Activated gamma-delta T cell treated with Interleukin-2 at 50 U/mL for 16 hours (primary cell): Measurements from ENCODE around the gene MMAA.
"Not testable (repeated sequence)": the region's sequence is repeated elsewhere in the genome, so short reads cannot be mapped to it uniquely, and the experiment has no call there.

Source experiments
- DNase-seq: peaks from one replicate; pipeline ENCODE4 v3.0.0-alpha.2; 2020

The MMAA gene

DNA sequence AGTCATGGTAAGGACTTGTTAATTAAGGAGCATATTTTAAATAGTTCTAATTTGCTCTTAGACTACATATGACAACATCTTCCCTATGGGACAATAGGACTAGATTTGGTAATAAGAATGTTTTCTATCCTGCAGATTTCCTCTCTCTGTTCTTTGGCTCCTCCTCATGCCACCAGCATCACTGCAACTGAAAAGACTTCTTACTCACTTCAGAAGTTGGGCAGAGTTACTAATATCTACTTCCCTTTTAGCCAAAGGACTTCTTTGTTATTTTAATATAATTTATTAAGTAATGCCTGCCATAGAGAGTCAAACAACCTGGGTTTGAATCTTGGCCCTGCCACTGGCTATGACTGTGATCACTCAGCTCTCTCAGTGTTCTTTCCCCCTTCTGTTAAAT is 16.4 kb downstream of the MMAA start:
- DNase-seq: no peak

DNA sequence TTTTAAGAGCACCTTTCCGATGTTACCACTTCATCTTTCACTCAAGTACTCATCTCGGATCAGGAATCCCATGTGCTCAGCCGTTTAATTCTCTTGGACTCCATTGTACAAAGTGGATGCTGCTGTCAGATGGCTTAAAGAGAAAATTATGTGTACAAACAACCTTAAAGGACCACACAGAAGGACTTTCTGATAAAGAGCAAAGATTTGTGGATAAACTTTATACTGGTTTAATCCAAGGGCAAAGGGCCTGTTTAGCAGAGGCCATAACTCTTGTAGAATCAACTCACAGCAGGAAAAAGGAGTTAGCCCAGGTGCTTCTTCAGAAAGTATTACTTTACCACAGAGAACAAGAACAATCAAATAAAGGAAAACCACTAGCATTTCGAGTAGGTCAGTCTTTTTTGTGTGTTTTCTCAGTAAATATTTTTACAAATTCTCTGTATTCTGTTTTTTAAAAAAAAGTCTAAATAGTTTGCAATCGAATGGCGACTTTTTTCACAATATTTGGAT is 20.1 kb downstream of the MMAA start:
- DNase-seq: no peak

DNA sequence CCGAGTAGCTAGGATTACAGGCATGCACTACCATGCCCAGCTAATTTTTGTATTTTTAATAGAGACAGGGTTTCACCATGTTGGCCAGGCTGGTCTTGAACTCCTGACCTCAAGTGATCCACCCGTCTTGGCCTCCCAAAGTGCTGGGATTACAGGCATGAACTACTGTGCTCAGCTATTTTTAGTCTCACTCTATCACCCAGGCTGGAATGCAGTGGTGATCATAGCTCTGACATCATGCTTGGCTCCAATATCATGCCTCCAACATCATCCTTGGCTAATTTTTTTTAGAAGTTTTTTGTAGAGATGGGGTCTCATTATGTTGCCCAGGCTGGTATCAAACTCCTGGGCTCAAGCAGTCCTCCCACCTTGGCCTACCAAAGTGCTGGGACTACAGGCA is 21.1 kb downstream of the MMAA start:
- DNase-seq: not testable (repeated sequence)

DNA sequence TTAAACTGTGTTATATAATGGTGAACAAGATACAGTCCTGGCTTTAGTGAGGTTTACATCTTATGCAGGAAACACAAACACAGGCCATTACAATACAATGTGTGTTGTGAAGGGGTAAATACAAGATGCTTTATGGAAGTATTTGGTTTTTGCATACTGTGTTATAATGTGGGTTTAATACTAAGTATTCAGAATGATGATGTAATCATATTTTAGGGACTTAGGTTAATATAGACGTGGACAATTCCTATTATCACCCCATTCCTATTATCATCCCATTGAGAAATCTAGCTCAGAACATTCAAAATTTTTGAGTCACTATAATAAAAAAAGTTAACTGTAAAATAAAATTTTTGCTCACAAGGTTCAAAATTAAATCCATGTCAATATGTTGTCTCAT is 24.1 kb downstream of the MMAA start:
- DNase-seq: no peak

DNA sequence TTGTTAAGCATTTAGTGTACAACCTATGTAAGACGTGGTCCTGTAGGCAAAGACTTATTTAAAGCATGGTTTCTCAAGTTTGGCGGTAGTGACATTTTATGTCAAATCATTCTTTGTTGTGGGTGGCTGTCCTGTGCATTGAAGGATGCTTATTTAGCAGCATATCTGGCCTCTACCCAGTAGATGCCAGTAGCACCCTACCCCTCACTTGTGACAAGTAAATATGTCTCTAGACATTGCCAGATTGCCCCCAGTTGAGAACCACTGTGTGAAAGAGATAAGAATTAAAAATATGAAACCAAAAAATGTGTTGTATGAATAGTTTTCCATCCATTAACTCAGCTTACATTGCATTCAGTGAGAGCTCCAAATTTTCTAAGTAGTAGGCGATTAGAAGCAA is 25.5 kb downstream of the MMAA start:
- no peak for DNase-seq

DNA sequence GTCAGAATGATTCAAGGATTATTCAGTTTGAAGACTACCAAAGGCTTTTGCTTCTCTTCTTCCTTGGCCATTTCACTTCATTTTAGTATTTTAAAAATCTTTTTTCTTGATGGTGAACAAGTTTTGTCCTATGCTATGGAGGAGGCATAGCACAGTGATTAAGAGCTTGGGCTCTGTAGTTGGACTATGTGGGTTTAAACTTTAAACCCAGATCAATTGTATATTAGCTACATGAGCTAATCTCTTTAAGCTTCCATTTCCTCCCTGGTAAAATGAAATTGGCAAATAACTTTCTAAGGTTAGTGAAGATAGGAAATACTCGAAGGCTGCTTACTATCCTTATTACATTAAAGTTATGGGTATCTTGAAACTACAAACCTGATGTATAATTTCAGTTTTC is 37.0 kb downstream of the MMAA start:
- DNase-seq: no peak

DNA sequence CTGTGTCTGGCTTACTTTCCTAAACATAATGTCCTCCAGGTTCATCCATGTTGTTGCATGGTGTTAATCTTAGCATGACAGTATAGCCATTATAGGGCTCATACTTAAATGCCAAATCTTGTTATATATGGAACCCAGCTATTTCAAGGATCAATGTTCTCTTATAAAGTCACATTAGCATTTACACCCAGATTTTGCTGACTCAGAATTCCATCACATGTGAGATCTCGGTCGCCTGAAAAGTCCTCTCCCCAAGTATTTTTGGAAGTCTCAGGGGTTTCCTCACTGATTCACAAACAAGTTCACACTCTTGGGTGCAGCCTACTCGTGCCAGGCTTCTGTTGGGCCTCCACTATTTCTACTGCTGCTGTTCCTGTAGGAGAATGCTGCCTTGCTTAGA is 40.9 kb downstream of the MMAA start:
- no peak for DNase-seq

DNA sequence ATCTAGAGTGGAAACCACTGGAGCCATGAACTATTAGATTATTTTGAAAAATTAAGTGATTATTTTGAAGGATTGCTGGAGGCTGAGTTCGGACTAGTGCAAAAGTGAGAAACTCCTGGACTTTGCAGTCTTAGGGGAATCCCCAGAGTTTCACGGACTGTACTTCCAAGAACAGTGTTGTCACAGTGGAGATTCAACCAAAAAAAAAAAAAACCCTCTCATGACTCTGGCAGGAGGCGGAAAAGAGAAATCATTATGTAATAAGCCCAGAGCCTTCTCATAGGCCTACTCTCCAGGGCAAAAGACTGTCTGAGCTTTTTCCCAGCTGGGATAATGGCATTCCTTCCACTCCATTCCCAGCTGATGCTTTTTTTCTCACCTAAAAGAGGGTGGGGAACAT is 44.0 kb downstream of the MMAA start:
- no peak for DNase-seq

DNA sequence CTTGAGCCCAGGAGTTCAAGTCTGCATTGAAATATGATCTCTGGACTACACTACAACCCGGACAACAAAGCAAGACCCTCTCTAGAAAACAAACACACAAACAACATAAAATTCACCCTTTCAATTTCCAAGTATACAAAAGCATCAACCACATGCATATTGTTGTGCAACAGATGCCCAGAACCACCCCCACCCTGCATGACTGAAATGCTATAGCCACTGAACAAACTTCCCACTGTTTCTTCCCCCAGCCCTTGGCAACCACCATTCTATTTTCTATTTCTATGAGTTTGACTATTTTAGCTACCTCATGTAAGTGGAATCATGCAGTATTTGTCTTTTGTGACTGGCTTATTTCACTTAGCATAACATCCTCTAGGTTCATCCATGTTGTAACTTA is 46.6 kb downstream of the MMAA start:
- DNase-seq: no peak

DNA sequence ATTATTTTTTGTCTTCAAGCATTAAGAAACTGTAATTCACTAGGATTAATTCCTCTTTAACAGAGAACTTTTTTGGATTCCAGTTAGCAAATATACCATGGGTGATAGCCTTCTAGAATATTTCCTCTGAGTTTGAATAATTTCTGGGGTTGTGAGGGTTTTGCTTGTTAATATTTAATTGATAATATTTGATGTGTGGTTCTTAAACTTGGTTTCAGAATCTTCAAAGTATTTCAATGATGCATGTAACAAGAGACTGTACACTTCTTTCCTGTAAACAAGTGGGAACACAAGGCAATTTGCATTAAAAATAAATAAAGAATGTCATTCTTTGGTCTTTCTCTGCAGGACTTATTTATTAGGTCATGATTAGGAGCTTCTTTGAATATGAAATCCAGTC is 51.2 kb downstream of the MMAA start:
- no peak for DNase-seq

DNA sequence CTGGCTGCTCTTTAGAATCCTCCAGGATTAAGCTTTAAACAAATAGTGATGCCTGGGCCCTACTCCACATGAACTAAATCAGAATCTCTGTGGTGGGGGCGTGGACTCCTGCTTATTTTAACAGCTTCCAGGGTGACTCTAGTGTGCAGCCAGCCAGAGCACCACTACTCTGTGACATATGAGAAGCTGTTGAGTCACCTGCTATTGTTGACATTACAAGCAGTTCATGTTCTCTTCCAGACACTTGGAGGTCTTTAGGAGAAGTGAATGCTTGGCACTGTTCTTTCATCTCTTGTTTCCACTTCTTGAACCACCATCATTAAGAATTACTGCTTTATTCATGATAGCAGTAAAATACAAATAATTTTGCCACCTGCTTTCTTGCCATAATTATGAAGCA is 60.3 kb downstream of the MMAA start:
- no peak for DNase-seq

DNA sequence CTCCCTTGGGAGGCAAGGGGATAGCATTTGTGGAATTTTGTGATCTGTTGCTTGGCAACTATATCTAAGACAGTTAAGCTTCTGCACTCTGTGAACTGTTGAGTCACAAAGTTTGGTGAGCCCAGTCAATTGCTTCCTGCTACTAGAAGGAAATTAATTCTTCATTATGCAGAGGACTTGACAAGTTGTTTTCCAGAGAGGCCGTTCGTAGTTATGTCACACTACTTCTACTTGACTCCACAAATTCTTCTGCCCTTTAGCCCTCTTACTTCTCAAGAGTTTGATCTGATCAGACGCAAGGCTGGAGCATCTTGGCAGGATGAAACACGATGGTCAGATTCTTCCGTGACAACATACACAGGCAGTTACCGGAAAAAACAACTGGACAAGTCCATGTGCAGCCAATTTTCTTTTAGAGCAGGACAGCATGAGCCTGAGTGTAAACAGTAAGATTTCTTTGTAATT is 60.8 kb downstream of the MMAA start, which contains the start of gene C4orf51:
TSS of gene C4orf51 (plus strand) at position 156 of the 465 bp plus-strand sequence. CDS start at position 214, 58 bp downstream.
- no peak for DNase-seq

DNA sequence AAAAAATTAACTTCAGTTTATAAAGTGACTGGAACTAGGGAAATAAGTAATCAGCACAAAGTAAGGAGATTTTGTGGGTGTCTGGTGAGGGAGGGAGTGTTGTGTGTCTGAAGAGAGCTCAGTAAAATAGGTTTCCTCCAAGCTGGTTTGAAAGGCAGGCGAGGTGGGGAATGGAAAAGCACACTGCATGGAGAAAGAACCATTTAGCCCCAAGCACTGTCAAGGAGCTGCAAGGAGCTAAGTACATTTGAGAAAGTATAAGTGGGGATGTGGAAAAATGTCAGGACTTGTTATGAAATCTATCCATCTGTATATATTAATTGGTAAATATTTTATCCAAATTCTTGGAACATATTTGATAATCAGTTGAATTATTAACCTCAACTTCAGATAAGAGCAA is 61.7 kb downstream of the MMAA start:
- no peak for DNase-seq

DNA sequence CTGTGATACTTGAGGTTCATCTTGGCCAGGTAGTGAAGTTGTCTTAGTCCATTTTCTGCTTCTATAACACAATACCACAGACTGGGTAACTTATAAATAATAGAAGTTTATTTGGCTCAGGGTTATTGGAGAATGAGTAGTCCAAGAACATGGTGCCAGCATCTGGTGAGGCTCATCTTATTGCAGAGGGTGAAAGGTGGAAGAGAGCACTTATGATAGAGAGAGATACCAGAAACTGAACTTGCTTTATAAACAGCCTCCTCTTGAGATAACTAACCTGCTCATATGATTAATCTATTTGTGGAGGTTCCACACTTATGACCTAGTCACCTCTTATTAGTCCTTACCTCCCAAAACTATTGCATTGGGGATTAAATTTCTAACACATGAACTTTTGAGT is 62.3 kb downstream of the MMAA start:
- DNase-seq: no peak

DNA sequence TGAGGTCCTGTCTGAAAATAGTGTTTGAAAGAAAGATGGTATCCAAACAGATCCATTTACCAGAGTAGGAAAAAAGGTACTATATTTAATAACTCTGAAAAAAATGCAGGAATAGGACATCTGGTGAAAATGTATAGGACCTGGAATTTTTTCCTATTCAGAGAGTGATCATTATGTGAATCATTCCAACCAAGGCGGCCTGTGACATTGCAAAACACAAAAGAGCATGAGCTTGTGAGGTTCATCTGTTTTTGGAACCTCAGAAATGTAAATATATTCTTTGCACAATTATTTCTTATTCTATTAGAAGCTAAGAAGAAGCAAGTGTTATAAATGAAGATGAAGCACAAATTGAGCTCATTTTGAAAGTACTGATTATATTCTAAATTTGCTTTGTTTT is 62.8 kb downstream of the MMAA start:
- DNase-seq: no peak

DNA sequence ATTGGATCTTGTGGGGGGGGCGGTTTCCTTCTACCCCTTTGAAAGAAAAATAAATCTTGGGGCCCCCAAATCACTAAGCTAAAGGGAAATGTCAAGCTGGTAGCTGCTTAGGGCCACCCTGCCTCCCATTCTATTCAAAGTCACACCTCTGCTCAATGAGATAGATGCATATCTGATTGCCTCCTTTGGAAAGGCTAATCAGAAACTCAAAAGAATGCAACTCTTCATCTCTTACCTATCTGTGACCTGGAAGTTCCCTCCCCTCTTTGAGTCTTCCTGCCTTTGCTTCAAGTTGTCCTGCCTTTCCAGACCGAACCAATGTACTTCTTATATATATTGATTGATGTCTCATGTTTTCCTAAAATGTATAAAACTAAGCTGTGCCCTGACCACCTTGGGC is 67.8 kb downstream of the MMAA start:
- no peak for DNase-seq

DNA sequence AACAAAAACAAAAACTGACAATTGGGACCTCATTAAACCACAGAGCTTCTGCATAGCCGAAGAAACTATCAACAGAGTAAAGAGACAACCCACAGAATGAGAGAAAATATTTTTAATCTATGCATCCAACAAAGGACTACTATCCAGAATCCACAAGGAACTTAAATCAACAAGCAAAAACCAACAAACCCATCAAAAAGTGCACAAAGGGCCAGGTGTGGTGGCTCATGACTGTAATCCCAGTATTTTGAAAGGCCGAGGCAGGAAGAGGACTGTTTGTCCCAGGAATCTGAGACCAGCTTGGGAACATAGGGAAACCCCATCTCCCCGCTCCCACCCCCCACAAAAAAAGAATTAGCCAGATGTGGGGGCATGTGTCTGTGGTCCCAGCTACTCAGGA is 71.4 kb downstream of the MMAA start:
- no peak for DNase-seq

DNA sequence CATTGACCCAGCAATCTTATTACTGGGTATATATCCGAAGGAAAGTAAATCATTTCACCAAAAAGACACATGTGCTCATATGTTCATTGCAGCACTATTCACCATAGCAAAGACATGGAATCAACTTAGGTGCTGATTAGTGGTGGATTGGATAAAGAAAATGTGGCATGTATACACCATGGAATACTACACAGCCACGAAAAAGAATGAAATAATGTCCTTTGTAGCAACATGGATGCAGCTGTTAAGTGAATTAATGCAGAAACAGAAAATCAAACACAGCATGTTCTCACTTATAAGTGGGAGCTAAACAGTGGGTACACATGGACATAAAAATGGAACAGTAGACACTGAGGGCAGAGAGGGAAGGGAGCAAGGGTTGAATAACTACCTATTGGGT is 72.2 kb downstream of the MMAA start:
- DNase-seq: not testable (repeated sequence)

DNA sequence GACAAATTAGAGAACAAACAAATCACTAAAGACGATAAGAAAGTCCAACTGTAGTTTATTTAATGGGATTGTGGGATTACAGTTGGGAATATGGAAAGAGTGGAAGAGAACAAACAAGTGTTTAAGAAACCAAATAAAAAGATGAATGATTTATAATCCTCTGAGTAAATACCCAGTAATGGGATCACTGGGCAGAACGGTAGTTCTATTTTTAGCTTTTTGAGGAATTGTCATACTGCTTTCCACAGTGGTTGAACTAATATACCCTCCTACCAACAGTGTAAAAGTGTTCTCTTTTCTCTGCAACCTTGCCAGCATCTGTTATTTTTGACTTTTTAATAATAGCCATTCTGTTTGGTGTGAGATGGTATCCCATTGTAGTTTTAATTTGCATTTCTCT is 75.7 kb downstream of the MMAA start:
- DNase-seq: no peak

DNA sequence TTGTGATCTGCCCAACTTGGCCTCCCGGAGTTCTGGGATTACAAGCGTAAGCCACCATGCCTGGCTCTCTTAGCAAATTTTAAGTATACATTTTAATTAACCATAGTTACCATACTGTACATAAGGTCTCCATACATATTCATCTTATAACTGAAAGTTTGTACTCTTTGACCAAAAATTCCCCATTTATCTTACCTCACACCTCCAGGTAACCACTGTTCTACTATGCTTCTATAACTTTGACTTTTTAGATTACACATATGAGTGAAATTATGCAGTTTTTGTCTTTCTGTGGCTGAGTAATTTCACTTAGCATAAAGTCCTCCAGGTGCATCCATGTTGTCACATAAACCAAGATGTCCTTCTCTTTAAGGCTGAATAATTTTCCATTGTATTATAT is 78.1 kb downstream of the MMAA start:
- no peak for DNase-seq

DNA sequence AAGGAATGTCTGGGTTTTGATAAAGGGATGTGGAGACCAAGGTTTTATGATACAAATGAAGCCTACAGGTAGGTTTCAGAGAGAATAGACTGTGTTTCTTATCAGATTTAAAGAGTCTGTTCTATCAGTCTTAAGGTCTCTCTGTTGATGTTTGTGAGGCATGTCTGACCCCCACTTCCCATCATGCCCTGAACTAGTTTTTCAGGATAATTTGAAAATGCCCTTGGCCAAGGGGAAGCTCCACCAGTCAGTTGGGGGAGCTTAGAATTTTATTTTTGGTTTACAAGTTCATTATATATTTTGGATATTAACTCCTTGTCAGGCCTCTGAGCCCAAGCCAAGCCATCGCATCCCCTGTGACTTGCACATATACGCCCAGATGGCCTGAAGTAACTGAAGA is 79.3 kb downstream of the MMAA start:
- no peak for DNase-seq

DNA sequence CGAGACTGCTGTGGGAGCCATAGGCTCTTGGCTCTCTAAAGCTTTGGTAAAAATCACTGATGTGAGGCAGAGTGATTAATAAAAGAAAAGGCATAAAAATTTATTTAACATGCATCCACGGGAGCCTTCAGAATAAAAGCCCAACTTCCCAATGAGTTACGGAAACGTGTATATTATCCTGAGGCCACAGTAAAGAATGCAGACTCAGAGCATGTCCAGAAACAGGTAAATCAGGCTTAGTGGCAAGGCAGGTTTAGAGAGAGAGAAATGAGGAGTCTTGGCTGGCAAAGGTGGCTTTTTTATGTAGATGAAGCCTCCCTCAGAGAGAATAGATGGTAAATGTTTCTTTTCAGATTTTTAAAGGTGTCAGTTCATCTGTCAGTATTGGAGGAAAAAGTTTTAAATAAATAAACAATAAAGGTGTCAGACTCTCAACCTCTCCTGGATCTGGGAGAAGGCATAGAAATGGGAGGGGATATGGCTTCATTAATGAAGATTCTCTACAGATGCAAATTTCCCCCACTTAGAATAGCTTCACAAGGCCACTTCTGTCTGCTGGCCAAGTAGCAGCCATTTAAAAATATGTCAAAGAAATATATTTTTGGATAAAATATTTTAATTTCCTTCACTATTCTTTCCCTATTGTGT is 84.8 kb downstream of the MMAA start:
- no peak for DNase-seq

DNA sequence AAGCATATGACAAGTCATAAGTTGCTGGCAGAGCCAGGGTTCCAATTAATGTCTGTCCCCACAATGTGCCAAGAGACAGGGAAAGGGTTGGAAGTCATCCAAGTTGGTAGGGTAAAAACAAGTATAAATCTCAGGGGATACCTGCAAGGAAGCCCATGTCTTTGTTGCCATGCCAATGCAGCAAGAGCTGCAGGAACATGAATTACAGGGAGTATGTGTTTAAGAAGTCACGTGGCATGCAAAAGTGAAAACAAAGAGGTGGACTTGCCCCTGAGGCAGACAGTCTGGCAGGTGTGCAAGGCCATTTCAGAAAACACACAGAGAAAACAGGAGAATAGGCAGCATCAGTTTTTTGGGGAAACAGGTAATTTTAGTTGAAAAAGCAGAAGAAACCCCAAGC is 90.2 kb downstream of the MMAA start:
- no peak for DNase-seq
